Tibial nerve (tissue), 3 donors: Measurements from ENCODE around the gene OOSP1.

Experiments
- POLR2A ChIP-seq, 2 donors: fragments of 450-650 bp; IDR thresholded peaks; one replicate each; pipeline ENCODE4 v1.6.1; 2017; ENCODE audit warnings: antibody characterized with exemption in 2 of 2, mild to moderate bottlenecking in 2 of 2, moderate library complexity in 2 of 2
- TF ChIP-seq, protein P1 (sequence below), 5 experiments: fragments of 200-600 bp in 3 of 5; fragments of 450-650 bp in 2 of 5; sonication (generic) in 3 of 5; IDR thresholded peaks; one replicate each; pipeline ENCODE4 v1.5.1; 2016 to 2019; ENCODE audit warnings: antibody characterized with exemption in 5 of 5, mild to moderate bottlenecking in 3 of 5, moderate library complexity in 2 of 5

GRCh38 chr11:59898046-59898445, 40.2 kb upstream of the OOSP1 start:
- TF ChIP-seq, protein P1, sequence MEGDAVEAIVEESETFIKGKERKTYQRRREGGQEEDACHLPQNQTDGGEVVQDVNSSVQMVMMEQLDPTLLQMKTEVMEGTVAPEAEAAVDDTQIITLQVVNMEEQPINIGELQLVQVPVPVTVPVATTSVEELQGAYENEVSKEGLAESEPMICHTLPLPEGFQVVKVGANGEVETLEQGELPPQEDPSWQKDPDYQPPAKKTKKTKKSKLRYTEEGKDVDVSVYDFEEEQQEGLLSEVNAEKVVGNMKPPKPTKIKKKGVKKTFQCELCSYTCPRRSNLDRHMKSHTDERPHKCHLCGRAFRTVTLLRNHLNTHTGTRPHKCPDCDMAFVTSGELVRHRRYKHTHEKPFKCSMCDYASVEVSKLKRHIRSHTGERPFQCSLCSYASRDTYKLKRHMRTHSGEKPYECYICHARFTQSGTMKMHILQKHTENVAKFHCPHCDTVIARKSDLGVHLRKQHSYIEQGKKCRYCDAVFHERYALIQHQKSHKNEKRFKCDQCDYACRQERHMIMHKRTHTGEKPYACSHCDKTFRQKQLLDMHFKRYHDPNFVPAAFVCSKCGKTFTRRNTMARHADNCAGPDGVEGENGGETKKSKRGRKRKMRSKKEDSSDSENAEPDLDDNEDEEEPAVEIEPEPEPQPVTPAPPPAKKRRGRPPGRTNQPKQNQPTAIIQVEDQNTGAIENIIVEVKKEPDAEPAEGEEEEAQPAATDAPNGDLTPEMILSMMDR (IDR thresholded peaks at IDR 0.05): no peak
- TF ChIP-seq POLR2A (IDR thresholded peaks at IDR 0.05): no peak
